SK-N-MC (cell line): ENCODE results near the gene DARS1.

Experiments used
- EZH2 ChIP-seq: fragments of 200-600 bp; sonication (generic); IDR thresholded peaks from one replicate; pipeline ENCODE4 v1.6.1; 2017; ENCODE audit warnings: antibody characterized with exemption
- POLR2AphosphoS5 ChIP-seq: IDR thresholded peaks from 2 replicates; pipeline ENCODE4 v1.6.1; 2012; ENCODE audit warnings: mild to moderate bottlenecking, low read depth, low read length, borderline replicate concordance

GRCh38 chr2:135936524-135936923 is 48.9 kb downstream of the DARS1 start:
- TF ChIP-seq POLR2AphosphoS5: no peak
- TF ChIP-seq EZH2: no peak
